Umbilical cord (tissue), 2 donors: ENCODE data around the gene KIF18A. TPM values are rescaled to one million over a fixed set of nuclear protein-coding genes. Genes with fewer than 3 reads are reported as not detected.
"Not testable (repeated sequence)": the region's sequence is repeated elsewhere in the genome, so short reads cannot be mapped to it uniquely, and the experiment has no call there.

Experiments
- DNase-seq: peaks from one replicate; pipeline ENCODE4 v3.0.0-alpha.2; 2015; ENCODE audit warnings: low spot score
- total RNA-seq: library from RNA; depleted of rRNA; stranded (reverse); fragments of >200 nt; gene quantifications from one replicate; pipeline ENCODE4 v1.2.3, GENCODE V29; 2014; ENCODE audit warnings: low replicate concordance; ENCODE audit not compliant: insufficient read depth

KIF18A gene
- total RNA-seq, 1 donor from 2014 or later: 17.6 TPM

DNA sequence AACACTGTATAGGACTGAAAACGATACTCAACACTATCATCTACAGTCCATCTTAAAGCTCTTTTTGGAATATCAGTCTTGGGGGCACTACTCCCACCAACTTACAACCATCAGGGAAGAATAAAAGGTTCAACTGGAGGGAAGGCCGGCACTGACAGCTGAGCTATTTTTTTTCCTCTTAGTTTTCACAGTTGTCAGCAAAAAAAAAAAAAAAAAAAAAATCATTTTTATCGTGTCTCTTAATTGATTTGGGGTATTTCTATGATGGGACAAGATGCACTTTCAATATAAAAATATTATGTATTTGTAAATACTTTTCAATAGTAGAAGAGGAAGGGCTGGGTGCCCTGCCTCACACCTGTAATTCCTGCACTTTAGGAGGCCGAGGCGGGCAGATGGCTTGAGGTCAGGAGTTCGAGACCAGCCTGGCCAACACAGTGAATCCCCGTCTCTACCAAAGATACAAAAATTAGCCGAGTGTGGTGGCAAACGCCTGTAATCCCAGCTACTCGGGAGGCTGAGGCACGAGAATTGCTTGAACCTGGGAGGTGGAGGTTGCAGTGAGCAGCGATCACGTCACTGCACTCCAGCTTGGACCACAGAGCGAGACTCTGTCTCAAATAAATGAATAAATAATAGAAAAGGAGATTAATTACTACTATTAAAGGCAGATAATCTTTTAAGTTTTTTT, 1.5 kb downstream of the KIF18A start:
- no peak for DNase-seq

DNA sequence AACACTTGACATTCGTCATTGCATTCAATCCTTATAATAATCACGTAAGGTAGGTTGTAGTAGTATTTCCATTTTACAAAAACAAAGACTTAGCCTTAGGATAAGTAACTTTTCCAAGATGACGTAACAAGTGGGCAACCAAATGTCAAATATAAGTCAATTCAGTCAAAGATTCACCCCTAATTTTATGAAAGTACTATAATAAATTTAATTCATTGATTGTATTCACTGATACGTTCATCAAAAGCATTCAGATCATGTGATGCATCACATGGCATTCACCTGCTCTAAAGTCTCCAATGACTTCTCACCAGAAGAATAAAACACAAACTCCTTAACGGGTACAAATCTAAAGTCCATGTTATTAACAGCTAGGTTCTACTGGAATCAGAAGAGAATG, 2.1 kb downstream of the KIF18A start:
- no peak for DNase-seq

DNA sequence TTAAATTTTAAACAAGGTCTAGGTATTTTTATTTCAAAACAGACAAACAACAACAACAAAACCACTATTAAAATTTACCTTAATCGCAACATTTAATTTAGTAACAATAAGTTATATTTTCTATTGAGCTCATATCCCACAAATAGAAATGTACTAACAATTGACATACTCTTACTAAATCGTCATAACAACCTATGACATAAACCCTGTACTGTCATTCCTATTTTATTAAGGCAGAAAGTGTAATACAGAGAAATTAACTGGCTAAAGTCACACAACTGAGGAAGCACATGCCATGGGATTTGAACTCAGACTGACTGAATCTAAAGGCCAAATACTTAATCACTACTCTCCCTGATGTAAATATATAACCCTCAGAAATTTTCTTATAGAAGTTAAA, 3.0 kb downstream of the KIF18A start:
- no peak for DNase-seq

DNA sequence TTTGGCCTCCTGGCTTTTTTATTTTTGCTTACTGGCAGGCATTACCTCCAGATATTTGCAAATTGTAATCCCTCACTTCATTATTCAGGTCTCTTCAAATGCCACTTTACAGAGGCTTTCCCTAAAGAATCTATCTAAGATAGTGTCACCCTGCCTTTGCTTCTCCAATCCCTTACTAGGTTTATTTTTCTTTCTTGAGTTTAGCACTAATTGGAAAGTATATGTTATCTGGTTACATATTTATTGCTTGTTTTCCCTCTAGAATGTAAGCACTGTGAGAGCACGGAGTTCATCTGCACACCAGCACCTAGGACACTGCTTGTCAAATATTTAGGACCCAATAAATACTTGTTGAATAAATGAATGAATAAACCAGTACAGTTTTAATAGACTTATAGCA, 3.5 kb downstream of the KIF18A start:
- no peak for DNase-seq

DNA sequence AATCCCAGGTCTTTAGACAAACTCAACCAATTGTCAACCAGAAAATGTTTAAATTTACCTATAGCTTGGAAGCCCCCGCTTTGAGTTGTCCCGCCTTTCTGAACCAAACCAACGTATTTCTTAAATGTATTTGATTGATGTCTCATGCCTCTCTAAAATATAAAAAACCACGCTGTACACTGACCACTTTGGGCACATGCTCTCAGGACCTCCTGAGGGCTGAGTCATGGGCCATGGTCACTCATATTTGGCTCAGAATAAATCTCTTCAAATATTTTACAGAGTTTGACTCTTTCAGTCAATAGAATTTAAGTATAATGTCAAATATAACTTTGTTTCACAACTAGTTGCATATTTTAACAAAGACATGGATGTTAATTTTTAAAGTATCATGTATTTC, 5.7 kb downstream of the KIF18A start:
- DNase-seq: not testable (repeated sequence)

DNA sequence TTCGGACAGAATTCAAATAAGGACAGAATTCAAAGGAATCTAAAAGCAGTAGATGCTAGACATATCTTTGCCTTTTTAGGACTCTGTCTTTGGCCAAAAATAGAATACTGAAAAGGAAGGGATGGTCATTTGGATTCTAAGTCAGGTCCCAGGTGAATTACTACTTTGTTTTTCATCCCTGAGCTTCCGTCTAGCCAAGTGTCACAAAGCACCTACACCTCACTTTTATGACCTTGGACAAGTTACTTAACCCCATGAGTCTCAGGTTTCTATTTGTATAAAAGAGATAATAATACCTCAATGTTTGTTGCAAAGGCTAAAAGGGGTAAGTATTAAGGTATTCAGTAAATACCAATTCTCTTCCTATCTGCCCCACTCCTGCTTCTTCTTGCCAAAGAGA, 7.3 kb downstream of the KIF18A start:
- no peak for DNase-seq

DNA sequence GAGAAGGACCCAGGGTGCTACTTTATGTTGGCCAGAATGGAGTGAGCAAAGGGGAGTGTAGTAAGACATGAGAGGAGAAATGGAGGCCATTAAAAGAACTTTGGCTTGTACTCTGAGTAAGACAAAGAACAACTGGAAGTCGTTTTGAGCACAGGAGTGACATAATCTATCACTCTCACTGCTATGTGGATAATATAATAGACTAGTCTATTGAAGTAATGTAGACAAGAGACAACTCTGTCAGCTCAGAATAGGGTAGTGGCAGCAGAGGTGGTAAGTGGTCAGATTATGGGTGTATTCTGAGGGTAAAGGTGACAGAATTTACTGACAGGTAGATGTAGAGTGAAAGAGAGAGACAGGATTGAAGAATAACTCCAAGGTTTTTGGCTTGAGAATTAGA, 8.2 kb downstream of the KIF18A start:
- no peak for DNase-seq

DNA sequence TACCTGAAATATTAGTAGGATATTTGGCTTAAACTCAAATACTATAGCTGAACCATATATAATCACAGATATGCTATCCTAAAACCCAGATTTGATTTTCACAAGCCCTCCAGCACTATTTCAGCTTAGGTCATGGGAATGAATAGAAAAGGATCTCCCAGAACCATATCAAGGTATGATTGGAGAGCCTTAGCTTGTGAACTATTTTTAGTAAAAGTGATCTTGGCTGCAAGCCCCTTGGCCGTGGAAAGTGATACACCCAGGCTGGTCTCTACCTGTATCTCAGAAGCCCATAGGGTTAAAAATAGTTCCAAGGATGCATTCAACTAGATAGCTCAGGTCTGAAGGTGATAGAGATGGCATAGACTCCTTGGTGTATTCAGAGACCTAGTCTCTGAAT, 9.7 kb downstream of the KIF18A start:
- no peak for DNase-seq

DNA sequence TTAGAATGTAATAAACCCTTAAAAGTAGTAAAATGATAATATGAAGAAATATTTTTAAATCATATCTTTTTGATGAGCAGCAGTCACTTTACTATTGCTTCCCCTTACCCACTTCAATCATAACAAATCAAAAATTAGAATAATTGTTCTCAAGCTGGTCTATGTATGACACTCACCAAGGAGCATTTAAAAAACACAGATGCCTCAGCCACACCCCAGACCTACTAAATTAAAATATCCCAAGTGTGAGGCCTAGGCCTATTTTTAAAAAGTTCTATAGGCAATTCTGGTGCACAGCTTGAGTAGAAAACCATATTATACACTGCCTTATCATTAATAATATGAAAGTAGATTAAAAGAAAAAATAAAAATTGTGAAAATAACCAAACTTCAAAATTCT, 15.2 kb downstream of the KIF18A start:
- DNase-seq: no peak

DNA sequence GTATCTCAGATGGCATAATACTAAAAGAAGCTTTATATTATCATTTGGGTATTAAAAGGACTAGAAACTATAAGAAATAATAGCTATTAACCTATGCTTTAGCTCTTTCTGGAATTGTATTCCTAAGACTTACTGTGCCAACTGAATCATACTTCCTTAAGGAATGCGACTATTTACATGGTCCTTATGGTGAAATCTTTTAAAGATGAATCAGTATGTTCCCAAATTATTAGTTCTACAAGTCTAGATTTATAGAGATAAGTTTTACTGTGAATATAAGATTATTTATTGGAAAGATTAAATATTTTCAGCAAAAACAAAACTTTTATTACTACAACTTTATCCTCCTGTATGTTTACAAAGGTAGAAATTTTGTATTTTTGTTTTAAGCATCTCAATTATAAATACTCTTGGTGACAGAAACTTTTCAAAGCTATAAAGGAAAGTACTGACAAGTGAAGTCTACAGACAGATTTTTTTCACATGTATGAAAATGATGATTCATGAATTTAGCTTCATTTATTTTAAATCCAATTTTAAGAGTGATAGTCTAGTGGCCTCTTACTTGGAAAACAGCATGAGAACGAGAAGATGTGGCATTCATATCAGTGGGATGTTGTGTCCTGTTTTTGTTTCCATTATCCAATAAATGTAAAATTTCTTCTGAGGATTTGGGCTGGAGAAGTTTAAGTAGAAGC, 17.8 kb downstream of the KIF18A start:
- DNase-seq: no peak

DNA sequence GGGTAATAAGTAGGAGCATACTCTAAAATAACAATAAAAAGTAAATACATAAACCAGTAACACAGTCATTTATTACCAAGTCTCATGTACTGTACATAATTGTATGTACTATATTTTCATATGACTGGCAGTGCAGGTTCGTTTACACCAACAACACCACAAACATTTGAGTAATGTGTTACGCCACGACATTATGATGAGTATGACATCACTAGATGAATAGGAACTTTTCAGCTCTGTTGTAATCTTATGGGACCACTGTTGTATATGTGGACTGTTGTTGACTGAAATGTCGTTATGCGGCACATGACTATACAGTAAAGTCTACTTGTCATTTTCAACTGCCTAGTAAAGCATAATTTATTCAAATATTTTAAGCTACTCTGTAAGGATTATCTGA, 18.6 kb downstream of the KIF18A start:
- no peak for DNase-seq

DNA sequence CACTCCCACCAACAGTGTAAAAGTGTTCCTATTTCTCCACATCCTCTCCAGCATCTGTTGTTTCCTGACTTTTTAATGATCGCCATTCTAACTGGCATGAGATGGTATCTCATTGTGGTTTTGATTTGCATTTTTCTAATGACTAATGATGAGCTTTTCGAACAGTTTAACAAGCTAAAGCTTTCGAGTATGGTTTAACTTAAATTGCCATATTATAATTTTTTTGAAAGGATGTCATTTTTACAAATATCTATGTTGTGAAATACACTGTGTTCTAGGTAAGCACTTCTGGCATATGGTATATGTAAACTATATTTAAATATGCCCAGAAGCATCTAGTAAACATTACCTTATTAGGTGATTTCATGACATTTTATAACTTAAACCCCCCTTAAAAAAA, 20.3 kb downstream of the KIF18A start:
- not testable (repeated sequence) for DNase-seq

DNA sequence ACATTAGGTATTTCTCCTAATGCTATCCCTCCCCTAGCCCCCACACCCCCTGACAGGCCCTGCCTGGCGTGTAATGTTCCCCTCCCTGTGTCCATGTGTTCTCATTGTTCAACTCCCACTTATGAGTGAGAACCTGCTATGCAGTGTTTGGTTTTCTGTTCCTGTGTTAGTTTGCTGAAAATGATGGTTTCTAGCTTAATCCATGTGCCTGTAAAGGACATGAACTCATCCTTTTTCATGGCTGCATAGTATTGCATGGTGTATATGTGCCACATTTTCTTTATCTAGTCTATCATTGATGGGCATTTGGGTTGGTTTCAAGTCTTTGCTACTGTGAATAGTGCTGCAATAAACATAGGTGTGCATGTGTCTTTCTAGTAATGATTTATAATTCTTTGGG, 20.8 kb downstream of the KIF18A start:
- DNase-seq: not testable (repeated sequence)

DNA sequence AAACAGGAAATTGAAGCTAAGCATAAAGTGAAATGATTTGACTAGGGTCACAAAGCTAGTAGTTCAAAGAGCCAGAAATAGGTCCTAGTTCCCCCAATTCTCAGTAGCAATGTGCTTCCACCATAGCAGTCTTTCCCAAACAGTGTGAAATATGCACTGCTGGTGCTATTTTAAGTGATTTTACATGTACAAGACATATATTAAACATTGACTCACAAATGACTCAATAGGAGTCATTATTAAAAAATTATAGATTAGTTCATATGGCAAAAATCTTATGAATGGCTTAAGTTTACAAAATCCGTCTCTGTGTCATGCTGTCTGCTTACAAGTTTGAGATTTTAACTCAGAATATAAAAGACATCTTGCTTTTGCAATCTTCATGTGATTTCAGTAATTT, 21.4 kb downstream of the KIF18A start:
- no peak for DNase-seq

DNA sequence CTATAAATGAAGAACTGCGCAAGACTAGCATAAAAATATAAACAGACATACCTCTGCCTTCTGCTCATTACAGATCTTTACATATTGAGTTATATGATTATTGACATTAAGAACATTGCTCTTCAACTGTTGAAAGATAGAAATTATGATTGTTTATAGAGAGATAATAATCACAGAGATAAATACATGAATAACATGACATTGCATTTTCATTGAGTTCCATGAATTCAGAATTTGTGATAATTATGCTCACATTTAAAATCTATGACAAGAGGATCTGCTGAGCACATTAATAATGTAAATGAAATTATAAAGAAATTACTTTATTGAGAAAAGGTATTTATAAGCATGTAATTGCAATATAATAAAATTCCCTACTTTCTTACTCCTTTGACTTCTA, 24.8 kb downstream of the KIF18A start:
- no peak for DNase-seq

DNA sequence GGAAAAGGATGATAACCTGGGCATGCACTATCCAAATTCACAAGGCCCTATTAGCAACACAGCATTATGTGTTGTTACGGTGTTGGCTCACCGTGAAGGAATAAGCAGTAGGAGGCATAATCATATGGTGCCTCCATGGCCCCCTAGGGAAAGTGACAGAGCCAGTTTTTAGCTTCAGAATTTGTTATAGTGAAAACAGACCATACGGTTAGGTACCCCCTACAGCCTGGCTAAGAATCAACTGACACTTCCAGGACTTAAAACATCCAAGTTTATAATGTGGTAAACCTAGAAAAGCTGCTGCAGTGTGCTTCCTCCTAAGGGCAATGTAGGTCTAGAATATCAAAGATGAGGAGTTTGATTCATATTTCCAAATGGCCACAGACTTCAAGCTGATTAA, 30.4 kb downstream of the KIF18A start:
- no peak for DNase-seq

DNA sequence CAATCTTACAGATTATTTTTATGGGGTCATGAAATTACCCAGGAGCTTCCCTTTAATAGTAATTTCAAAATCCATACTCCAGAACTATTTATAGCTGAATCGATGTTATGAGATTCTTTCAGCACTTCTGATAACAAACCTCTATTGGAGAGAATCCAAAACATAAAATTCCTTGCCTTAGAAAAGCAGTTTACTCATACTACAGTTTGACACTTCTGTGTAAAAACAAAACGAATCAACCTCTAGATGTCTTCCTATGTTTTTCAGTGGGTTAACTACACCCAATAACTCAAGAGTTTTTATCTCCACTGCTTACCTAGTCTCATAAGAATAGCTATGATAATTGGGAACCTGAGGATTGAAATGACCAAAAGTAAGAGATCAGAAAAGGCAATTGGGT, 35.6 kb downstream of the KIF18A start:
- DNase-seq: no peak

DNA sequence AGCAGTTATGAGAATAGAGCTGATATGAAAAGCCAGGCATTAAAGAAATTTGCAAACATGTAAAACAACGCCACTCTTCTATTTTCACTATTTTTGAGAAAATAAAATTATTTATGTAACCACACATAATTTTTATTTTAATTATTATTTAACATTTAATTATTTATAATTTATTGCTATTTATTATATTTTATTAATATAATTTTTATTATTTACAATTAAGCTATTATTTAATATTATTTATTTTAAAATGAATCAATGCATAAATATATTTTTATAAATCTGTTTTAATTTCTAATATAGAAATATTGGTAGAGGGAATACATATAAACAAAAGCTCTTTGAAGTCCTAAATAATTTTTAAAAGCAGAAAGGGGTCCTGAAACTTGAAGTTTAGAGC, 36.7 kb downstream of the KIF18A start:
- DNase-seq: no peak

DNA sequence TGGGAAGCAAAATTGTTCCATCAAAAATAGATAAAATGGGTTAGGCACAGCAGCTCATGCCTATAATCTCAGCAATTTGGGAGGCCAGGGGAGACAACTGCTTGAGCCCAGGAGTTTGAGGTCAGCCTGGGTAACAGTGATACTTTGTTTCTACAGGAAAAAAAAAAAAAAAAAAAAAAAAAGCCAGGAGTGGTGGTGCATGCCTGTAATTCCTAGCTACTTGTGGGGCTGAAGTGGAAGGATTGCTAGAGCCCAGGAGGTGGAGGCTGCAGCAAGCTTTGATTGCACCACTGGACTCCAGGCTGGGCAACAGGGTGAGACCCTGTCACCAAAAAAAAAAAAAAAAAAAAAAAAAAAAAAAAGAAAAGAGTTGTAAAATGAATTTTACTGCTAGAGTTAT, 49.6 kb downstream of the KIF18A start:
- DNase-seq: no peak

DNA sequence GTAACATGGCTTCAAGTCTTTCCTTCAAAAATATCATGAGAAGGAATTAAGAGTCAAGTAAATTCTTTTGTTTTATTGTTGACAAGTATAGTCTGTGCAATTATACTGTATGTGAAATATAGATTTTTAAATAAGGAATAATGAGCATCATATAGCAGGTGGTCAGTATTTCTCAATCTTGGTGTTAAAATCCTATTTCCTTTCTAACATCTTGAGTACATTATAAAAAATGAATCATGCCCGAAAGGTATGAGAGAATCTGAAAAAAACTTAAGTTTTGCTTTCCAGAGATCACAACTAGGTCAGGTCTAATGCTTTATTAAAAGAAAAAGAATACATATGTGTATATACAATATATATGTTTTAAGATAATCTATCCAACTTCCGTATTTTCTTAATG, 53.1 kb downstream of the KIF18A start:
- DNase-seq: no peak

DNA sequence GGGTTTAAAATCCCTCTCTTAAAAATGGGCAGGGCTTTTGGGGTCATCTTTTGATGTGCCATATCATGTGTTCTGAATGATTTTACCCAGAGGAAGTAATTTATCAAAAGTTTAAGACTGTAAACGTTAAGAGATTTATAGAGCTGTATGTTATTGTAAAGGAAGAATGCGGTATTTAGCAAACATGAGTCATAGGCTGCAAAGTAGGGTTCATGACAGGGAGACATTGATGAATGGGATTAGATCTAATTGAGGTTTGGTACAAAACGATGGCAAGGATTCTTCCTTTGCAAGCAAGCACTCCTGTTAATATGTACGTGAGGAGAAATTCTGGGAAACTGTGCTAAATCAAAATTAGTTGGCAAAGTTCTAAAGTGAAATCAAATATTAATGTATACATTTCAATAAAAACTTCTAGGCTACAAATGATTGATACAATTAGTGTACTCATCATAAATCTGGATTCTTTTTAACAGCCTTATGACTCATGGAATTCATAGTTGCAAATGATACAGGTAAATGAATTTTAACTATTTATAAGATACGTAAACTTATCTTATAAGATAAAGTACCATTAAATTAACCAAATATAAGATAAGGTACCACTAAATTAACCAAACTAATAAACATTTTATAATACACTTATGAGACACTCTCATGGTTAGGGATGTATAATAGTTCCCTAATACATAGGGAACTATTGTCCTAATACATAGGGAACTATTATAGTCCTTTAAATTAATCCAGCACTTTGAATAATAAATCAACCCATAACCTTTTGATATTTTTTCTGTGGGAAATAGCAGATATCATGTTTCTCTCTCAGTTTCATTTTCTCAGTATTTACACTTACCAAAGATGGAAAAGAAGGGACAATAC, 58.4 kb downstream of the KIF18A start:
- peak; percentile 30 for DNase-seq

DNA sequence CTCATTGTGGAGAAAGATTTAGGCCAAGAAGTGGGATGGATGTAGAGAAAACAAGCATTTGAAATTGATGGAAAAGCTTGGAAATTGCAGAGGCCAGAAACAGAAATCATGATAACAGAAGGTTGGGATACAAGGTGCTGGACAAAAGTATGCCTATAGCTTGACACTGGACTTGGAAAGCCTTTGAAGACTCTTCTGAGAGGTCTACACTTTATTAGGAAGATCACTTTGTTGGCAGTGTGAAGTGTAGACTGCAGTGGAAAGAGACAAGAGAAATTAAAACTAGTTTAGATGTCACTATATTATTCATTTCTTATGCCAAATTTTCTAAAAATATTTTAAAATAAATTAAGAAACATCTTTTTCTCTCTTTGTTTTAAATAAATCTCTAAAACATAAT, 59.1 kb downstream of the KIF18A start:
- no peak for DNase-seq
